Osteocyte (in vitro differentiated cells): Measurements from ENCODE around the gene PSMB8. TPM values are rescaled to one million over a fixed set of nuclear protein-coding genes. Genes with fewer than 3 reads are reported as not detected.

Experiments used
- DNase-seq: peaks from one replicate; pipeline ENCODE4 v3.0.0; 2021; ENCODE audit warnings: mixed read lengths; ENCODE audit not compliant: unreplicated experiment; ENCODE audit errors: extremely low spot score
- H3K27ac Mint-ChIP-seq: one replicate; pipeline ENCODE4 v1.8.0; 2021; ENCODE audit warnings: mild to moderate bottlenecking, mixed read lengths; ENCODE audit not compliant: unreplicated experiment
- H3K27me3 Mint-ChIP-seq: one replicate; pipeline ENCODE4 v1.8.0; 2021; ENCODE audit warnings: mixed read lengths; ENCODE audit not compliant: unreplicated experiment
- H3K36me3 Mint-ChIP-seq: one replicate; pipeline ENCODE4 v1.8.0; 2021; ENCODE audit warnings: mixed read lengths; ENCODE audit not compliant: unreplicated experiment
- H3K4me1 Mint-ChIP-seq: one replicate; pipeline ENCODE4 v1.8.0; 2021; ENCODE audit warnings: mixed read lengths; ENCODE audit not compliant: unreplicated experiment
- H3K4me3 Mint-ChIP-seq: one replicate; pipeline ENCODE4 v1.8.0; 2021; ENCODE audit warnings: mild to moderate bottlenecking, moderate library complexity, mixed read lengths; ENCODE audit not compliant: unreplicated experiment
- H3K9me3 Mint-ChIP-seq: one replicate; pipeline ENCODE4 v1.8.0; 2021; ENCODE audit warnings: mixed read lengths; ENCODE audit not compliant: unreplicated experiment
- long read RNA-seq: library from polyadenylated mRNA; unstranded; transcript quantifications from one replicate; pipeline ENCODE4 v2.0.0, GENCODE V29; 2021
- total RNA-seq: library from RNA; stranded (reverse); gene quantifications from 2 replicates; pipeline ENCODE4 v1.2.1, GENCODE V29; 2021
- TF ChIP-seq, protein P1 (sequence below): fragments of 200-600 bp; sonication (generic); IDR thresholded peaks from 2 replicates; pipeline ENCODE4 v1.5.0; 2021; ENCODE audit warnings: antibody characterized with exemption, mild to moderate bottlenecking, moderate library complexity

PSMB8 gene
- 66.1 and 68.8 TPM in 2 replicates for total RNA-seq
- long read RNA-seq, transcript PSMB8-202 (6 exons, 1,124 nt): major isoform, 80 of 142 reads
- long read RNA-seq, transcript PSMB8-201 (6 exons, 1,351 nt): minor isoform, 50 of 142 reads
- long read RNA-seq, partial matches to known transcripts: 2 of 142 reads
- long read RNA-seq, other reads (novel, unspliced or antisense): 5 of 142 reads

GRCh38 chr6:32843979-32844838 is at the start of gene PSMB8:
PSMB8 (minus strand) TSS chr6:32844047; CDS start chr6:32843996, 51 bp downstream.
- peaks cover 18% of the 10 kb centered on the region for H3K4me1 Mint-ChIP-seq
- peaks cover 51% of the 10 kb centered on the region for H3K36me3 Mint-ChIP-seq
- no peaks in the 10 kb centered on the region for H3K27me3 Mint-ChIP-seq
- H3K9me3 Mint-ChIP-seq: no peaks in the 10 kb centered on the region
- DNase-seq: peak; percentile 96
- TF ChIP-seq, protein P1, sequence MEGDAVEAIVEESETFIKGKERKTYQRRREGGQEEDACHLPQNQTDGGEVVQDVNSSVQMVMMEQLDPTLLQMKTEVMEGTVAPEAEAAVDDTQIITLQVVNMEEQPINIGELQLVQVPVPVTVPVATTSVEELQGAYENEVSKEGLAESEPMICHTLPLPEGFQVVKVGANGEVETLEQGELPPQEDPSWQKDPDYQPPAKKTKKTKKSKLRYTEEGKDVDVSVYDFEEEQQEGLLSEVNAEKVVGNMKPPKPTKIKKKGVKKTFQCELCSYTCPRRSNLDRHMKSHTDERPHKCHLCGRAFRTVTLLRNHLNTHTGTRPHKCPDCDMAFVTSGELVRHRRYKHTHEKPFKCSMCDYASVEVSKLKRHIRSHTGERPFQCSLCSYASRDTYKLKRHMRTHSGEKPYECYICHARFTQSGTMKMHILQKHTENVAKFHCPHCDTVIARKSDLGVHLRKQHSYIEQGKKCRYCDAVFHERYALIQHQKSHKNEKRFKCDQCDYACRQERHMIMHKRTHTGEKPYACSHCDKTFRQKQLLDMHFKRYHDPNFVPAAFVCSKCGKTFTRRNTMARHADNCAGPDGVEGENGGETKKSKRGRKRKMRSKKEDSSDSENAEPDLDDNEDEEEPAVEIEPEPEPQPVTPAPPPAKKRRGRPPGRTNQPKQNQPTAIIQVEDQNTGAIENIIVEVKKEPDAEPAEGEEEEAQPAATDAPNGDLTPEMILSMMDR: peak; percentile 43
- peak within 1 kb of the TSS; percentile 96 for H3K4me3 Mint-ChIP-seq
- H3K27ac Mint-ChIP-seq: peak within 1 kb of the TSS; percentile 99

- H3K36me3 Mint-ChIP-seq: no peaks in the 10 kb centered on the region
- TF ChIP-seq, protein P1: no peak
- no peaks in the 10 kb centered on the region for H3K9me3 Mint-ChIP-seq
- H3K27ac Mint-ChIP-seq: no peak overlapping the region
- DNase-seq: no peak
- peaks cover 32% of the 10 kb centered on the region for H3K4me1 Mint-ChIP-seq
- H3K4me3 Mint-ChIP-seq: no peak overlapping the region
- H3K27me3 Mint-ChIP-seq: peaks cover 8% of the 10 kb centered on the region
These were observed 47.0 kb upstream of the PSMB8 start for GRCh38 chr6:32890831-32891230.

- peaks cover 11% of the 10 kb centered on the region for H3K27me3 Mint-ChIP-seq
- H3K4me3 Mint-ChIP-seq: no peak overlapping the region
- TF ChIP-seq, protein P1: no peak
- no peaks in the 10 kb centered on the region for H3K36me3 Mint-ChIP-seq
- DNase-seq: no peak
- H3K9me3 Mint-ChIP-seq: no peaks in the 10 kb centered on the region
- no peak overlapping the region for H3K27ac Mint-ChIP-seq
- H3K4me1 Mint-ChIP-seq: peaks cover 22% of the 10 kb centered on the region
These were observed 45.7 kb upstream of the PSMB8 start for GRCh38 chr6:32889533-32889932.

- H3K27me3 Mint-ChIP-seq: peaks cover 20% of the 10 kb centered on the region
- H3K36me3 Mint-ChIP-seq: no peaks in the 10 kb centered on the region
- no peak overlapping the region for H3K4me3 Mint-ChIP-seq
- no peak for DNase-seq
- TF ChIP-seq, protein P1: no peak
- H3K4me1 Mint-ChIP-seq: peaks cover 24% of the 10 kb centered on the region
- H3K9me3 Mint-ChIP-seq: no peaks in the 10 kb centered on the region
- H3K27ac Mint-ChIP-seq: no peak overlapping the region
These were observed 44.7 kb upstream of the PSMB8 start for GRCh38 chr6:32888576-32888975.

DNA sequence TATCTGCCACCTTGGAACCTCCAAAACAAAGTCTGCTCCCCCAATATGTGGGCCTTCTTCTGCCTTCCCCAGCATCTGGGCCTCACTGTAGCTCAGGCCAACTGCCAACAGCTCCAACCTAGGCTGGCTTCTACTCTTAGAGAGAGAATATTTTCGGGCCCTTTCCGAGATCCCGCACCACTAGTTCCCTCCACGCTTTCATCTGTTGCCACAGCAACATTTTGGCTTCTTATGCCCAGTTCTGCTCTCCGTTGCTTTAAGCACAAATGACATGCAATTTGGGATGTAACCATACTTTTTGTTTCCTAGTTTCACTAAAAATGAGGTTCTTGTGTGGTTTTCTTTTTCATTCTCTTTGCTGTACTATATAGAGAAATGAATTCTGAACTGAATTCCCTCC is 43.8 kb upstream of the PSMB8 start:
- peaks cover 25% of the 10 kb centered on the region for H3K4me1 Mint-ChIP-seq
- TF ChIP-seq, protein P1: no peak
- H3K9me3 Mint-ChIP-seq: no peaks in the 10 kb centered on the region
- H3K36me3 Mint-ChIP-seq: no peaks in the 10 kb centered on the region
- no peak overlapping the region for H3K4me3 Mint-ChIP-seq
- H3K27me3 Mint-ChIP-seq: peaks cover 25% of the 10 kb centered on the region
- DNase-seq: no peak
- no peak overlapping the region for H3K27ac Mint-ChIP-seq
